Mononuclear cell (primary cell): ENCODE measurements around the gene SUMO4. TPM values are rescaled to one million over a fixed set of nuclear protein-coding genes. Genes with fewer than 3 reads are reported as not detected.

Source experiments
- H3K27me3 ChIP-seq: 2 replicates; pipeline ENCODE4 v1.6.0; 2011; ENCODE audit warnings: low read length, control low read depth; ENCODE audit not compliant: insufficient read depth
- H3K4me1 ChIP-seq: 2 replicates; pipeline ENCODE4 v1.5.1; 2011; ENCODE audit warnings: mild to moderate bottlenecking, low read length, control low read depth; ENCODE audit not compliant: insufficient read depth
- H3K4me3 ChIP-seq: 2 replicates; pipeline ENCODE4 v1.5.1; 2011; ENCODE audit warnings: mild to moderate bottlenecking, low read length, moderate library complexity
- H3K9me3 ChIP-seq: 2 replicates; pipeline ENCODE4 v1.5.1; 2011; ENCODE audit warnings: low read depth, mild to moderate bottlenecking, control low read depth, low read length
- total RNA-seq: library from RNA; depleted of rRNA; stranded (reverse); fragments of >200 nt; gene quantifications from one replicate; pipeline ENCODE4 v1.2.3, GENCODE V29; 2012

The SUMO4 gene
- 16.9 TPM for total RNA-seq

GRCh38 chr6:149400050-149400449 lies at the start of gene SUMO4:
Gene SUMO4 (plus strand): TSS chr6:149400262. CDS start chr6:149400392, 130 bp downstream.
- no peaks in the 10 kb centered on the region for H3K9me3 ChIP-seq
- no peak within 1 kb of the TSS for H3K4me3 ChIP-seq
- no peaks in the 10 kb centered on the region for H3K4me1 ChIP-seq
- no peaks in the 10 kb centered on the region for H3K27me3 ChIP-seq

DNA sequence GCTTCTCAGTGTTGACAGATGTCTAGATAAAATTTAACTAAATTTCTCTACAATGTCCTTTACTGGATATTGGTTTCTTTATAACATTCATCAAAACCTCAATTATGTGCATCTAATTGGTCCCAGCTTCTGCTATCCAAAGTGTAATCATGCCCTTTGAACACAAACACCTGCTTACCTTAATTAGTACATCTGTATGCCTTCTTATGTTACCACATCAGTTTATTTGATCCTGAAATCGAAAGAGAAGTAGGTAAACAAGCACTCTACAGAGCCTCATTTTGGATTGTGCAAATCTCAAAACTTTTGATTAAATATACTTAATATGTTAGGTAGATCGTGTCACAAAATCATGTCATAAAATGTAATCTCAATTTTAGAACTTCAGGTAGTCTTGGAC lies 46.1 kb upstream of the SUMO4 start:
- Histone ChIP-seq H3K27me3 (no peaks in the 10 kb centered on the region), H3K9me3 (no peaks in the 10 kb centered on the region), H3K4me1 (peaks cover 17% of the 10 kb centered on the region), H3K4me3 (no peak overlapping the region)

DNA sequence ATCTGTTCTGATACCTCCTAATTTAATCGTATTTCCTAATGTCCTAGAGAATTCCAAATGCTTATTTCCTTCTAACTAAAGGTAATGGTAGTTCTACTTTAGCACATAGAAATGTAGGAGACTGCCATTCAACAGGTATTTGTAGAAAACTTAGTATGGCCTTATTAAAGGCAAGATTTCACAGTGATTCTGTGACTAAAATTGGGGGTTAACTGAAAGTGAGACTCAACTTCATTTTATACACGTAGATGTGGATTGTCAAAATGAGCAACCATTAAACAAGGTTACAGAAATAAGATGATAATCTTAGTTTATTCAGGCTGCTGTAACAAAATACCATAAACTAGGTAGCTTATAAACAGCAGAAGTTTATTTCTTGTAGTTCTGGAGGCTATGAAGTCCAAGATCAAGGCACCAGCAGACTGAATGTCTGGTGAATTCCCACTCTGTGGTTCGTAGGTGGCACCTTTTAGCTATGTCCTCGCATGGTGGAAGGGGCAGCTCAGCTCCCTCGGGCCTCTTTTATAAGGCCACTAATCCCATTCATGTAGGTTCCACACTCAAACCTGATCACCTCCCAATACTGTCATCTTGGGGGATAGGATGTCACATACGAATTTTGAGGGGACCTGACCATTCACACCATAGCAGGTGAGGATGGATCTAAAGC lies 43.8 kb upstream of the SUMO4 start:
- H3K4me3 ChIP-seq, result no peak overlapping the region
- peaks cover 19% of the 10 kb centered on the region for H3K4me1 ChIP-seq
- H3K9me3 ChIP-seq, result no peaks in the 10 kb centered on the region
- no peaks in the 10 kb centered on the region for H3K27me3 ChIP-seq

GRCh38 chr6:149357726-149358538 lies 42.1 kb upstream of the SUMO4 start:
- Histone ChIP-seq H3K4me1 (peaks cover 22% of the 10 kb centered on the region), H3K27me3 (no peaks in the 10 kb centered on the region), H3K4me3 (no peak overlapping the region), H3K9me3 (no peaks in the 10 kb centered on the region)

DNA sequence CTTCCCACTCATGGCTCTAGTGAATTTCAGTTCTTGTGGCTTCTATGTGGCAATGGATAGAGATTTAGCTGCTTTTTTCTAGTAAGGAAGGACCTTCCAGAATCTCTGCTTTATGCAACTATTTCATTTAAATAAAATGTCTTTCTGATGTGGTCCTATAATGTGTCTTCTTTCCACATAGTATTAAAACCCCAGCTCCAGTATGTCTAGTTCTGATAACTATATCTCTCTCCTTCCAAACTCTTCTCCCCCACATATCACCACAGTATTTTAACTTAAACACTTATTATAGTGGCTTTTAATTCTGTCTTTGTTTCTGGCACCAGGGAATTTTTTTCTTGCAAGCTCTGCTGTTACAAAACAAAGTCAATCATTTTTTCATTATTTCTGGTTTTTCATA lies 40.6 kb upstream of the SUMO4 start:
- no peak overlapping the region for H3K4me3 ChIP-seq
- H3K4me1 ChIP-seq, result peaks cover 27% of the 10 kb centered on the region
- H3K9me3 ChIP-seq, result no peaks in the 10 kb centered on the region

DNA sequence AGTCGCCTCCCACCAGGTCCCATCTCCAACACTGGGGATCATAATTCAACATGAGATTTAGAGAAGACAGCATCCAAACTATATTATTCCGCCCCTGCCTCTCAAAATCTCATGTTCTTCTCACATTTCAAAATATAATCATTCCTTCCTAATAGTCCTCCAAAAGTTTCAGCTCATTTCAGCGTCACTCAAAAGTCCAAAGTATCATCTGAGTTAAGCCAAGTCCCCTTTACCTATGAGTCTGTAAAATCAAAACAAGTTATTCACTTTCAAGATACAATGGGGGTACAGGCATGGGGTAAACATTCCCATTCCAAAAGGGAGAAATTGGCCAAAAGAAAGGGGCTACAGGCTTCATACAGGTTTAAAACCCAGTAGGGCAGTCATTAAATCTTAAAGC lies 39.5 kb upstream of the SUMO4 start:
- H3K4me3 ChIP-seq, result no peak overlapping the region
- no peaks in the 10 kb centered on the region for H3K9me3 ChIP-seq
- peaks cover 27% of the 10 kb centered on the region for H3K4me1 ChIP-seq
- H3K27me3 ChIP-seq, result no peaks in the 10 kb centered on the region

More for the DNA sequence above, 40.6 kb upstream of the SUMO4 start:
- H3K27me3 ChIP-seq, result no peaks in the 10 kb centered on the region

DNA sequence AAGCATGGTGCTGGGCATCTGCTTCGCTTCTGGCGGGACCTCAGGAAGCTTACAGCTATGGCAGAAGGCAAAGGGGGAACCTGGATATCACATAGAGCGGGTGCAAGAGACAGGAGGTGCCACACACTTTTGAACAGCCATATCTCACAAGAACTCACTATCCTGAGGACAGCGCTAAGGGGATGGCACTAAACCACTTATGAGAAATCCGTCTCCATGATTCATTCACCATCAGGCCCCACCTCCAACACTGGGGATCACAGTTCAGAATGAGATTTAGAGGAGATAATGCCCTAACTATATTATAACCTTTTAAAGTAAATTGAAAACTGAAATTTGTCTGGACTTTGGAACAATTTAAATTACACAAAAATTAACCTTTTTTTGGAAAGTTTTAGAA lies 37.8 kb upstream of the SUMO4 start:
- H3K27me3 ChIP-seq, result no peaks in the 10 kb centered on the region
- no peak overlapping the region for H3K4me3 ChIP-seq
- H3K4me1 ChIP-seq, result peaks cover 22% of the 10 kb centered on the region
- H3K9me3 ChIP-seq, result no peaks in the 10 kb centered on the region

DNA sequence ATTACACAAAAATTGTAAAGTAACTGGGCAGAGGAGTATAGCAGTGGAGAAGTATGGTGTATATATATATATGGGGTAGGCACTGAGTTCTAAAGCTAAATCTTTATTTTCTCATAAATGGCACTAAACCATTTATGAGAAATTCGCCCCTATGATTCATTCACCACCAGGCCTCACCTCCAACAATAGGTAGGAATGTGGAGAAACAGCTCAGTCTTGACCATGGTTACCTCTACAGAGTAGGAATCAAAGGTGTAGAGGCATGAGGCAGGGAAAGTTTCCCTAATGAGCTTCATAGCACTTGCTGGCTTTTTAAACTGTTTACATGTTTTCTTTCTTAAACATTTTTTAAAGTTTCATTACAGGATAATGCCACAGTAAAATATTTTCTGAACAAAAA lies 36.9 kb upstream of the SUMO4 start:
- Histone ChIP-seq H3K27me3 (no peaks in the 10 kb centered on the region), H3K9me3 (no peaks in the 10 kb centered on the region), H3K4me1 (peaks cover 16% of the 10 kb centered on the region), H3K4me3 (no peak overlapping the region)

- Histone ChIP-seq H3K9me3 (no peaks in the 10 kb centered on the region), H3K4me1 (peaks cover 16% of the 10 kb centered on the region), H3K4me3 (no peak overlapping the region), H3K27me3 (no peaks in the 10 kb centered on the region)
These were observed 35.5 kb upstream of the SUMO4 start for GRCh38 chr6:149364557-149364956.

- H3K9me3 ChIP-seq, result no peaks in the 10 kb centered on the region
- H3K27me3 ChIP-seq, result no peaks in the 10 kb centered on the region
- peaks cover 15% of the 10 kb centered on the region for H3K4me1 ChIP-seq
- H3K4me3 ChIP-seq, result no peak overlapping the region
These were observed 34.9 kb upstream of the SUMO4 start for GRCh38 chr6:149365197-149365596.

DNA sequence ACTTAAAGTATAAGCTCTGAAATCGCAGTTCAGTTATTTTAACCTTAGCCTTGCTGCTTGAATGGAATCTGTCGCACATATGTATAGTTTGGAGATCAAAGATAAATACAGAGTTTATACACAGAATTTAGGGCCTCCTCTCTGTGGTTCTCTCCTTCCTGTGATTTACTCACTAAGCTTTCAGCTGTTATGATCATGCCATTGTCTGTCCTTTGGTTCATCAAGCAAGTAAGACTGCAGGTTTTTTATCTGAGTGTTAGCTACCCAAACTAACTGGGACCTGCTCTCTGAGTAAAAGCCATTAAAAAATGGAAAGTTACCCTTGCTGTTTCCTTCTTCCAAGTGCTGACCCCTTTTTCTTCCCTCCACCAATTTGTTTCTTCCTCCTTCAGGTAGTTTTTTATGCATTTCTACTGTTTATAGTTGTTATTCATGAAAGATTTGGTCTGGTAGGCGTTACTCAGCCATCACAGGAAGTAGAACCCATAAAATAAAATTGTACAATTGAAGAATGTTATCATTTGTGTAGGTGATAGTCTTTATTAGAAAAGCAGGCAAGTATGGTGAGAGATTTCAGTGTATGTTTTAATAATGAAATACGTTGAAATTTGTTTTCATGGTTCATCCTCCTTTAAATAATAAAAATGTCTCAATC lies 33.7 kb upstream of the SUMO4 start:
- no peaks in the 10 kb centered on the region for H3K27me3 ChIP-seq
- peaks cover 14% of the 10 kb centered on the region for H3K4me1 ChIP-seq
- no peaks in the 10 kb centered on the region for H3K9me3 ChIP-seq
- no peak overlapping the region for H3K4me3 ChIP-seq

- Histone ChIP-seq H3K9me3 (no peaks in the 10 kb centered on the region), H3K4me3 (no peak overlapping the region), H3K4me1 (peaks cover 19% of the 10 kb centered on the region), H3K27me3 (no peaks in the 10 kb centered on the region)
These were observed 32.0 kb upstream of the SUMO4 start for GRCh38 chr6:149368065-149368464.

GRCh38 chr6:149371154-149371553 lies 28.9 kb upstream of the SUMO4 start:
- no peaks in the 10 kb centered on the region for H3K27me3 ChIP-seq
- H3K4me1 ChIP-seq, result peaks cover 29% of the 10 kb centered on the region
- no peak overlapping the region for H3K4me3 ChIP-seq

GRCh38 chr6:149372062-149372461 lies 28.0 kb upstream of the SUMO4 start:
- Histone ChIP-seq H3K4me3 (no peak overlapping the region), H3K9me3 (no peaks in the 10 kb centered on the region), H3K4me1 (peaks cover 29% of the 10 kb centered on the region), H3K27me3 (no peaks in the 10 kb centered on the region)

More at GRCh38 chr6:149371154-149371553, 28.9 kb upstream of the SUMO4 start:
- no peaks in the 10 kb centered on the region for H3K9me3 ChIP-seq

DNA sequence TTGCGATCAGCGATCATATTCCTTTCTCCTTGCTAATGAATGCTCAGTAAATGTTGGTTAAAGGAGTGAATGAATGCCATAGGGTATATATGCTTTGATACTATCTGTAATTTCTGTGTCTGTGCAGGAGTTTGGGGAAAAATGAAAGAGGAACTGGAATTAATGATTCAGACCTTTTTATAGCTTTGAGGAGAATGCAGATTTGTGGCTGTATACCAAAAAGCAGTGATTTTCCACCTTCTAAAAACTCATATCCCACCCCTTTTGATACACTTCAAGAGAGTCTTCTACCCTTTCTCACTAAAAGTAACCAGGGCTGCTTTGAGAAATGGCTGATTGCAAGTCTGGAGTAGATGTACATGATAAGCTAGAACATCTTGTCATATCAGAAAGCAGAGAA lies 26.6 kb upstream of the SUMO4 start:
- Histone ChIP-seq H3K27me3 (no peaks in the 10 kb centered on the region), H3K4me1 (peaks cover 29% of the 10 kb centered on the region), H3K9me3 (no peaks in the 10 kb centered on the region), H3K4me3 (no peak overlapping the region)
